CD8-positive, alpha-beta memory T cell (primary cell): ENCODE data around the gene GCSAM. TPM values are rescaled to one million over a fixed set of nuclear protein-coding genes. Genes with fewer than 3 reads are reported as not detected.

Source experiments
- CTCF ChIA-PET: fragments of 350-600 bp; sonication (Branson Sonifier 250); formaldehyde crosslinking; loops from one replicate; lab custom pipeline; 2021; ENCODE audit warnings: antibody characterized with exemption; lab: Charles Lee
- POLR2A ChIA-PET: fragments of 350-600 bp; sonication (Branson Sonifier 250); formaldehyde crosslinking; loops from one replicate; lab custom pipeline; 2021; ENCODE audit warnings: antibody characterized with exemption; lab: Charles Lee
- DNase-seq, 5 donors: peaks; one replicate each; pipeline versions ENCODE4 v3.0.0 to v3.0.0-alpha.2; 2020 to 2022; ENCODE audit warnings: mixed read lengths in 1 of 5
- H3K27ac ChIP-seq: one replicate; pipeline ENCODE4 v1.7.0; 2013; ENCODE audit warnings: low read depth, mild to moderate bottlenecking, low read length, moderate library complexity
- H3K27me3 ChIP-seq: 2 replicates; pipeline ENCODE4 v1.7.0; 2013; ENCODE audit warnings: low read length, mild to moderate bottlenecking; ENCODE audit not compliant: insufficient read depth, poor library complexity, severe bottlenecking
- H3K36me3 ChIP-seq: 2 replicates; pipeline ENCODE4 v1.7.0; 2013; ENCODE audit warnings: mild to moderate bottlenecking, low read length, moderate library complexity; ENCODE audit not compliant: insufficient read depth
- H3K4me1 ChIP-seq: 2 replicates; pipeline ENCODE4 v1.7.0; 2013; ENCODE audit warnings: mild to moderate bottlenecking, low read length, moderate library complexity; ENCODE audit not compliant: insufficient read depth
- H3K4me3 ChIP-seq: 2 replicates; pipeline ENCODE4 v1.7.0; 2013; ENCODE audit warnings: mild to moderate bottlenecking, low read length
- H3K9me3 ChIP-seq: 2 replicates; pipeline ENCODE4 v1.7.0; 2013; ENCODE audit warnings: mild to moderate bottlenecking, low read length
- H3K27ac Mint-ChIP-seq, 8 donors: one replicate each; pipeline ENCODE4 v1.8.0; 2020 to 2021; ENCODE audit warnings: mixed read lengths in 8 of 8, mild to moderate bottlenecking in 6 of 8, inconsistent platforms in 3 of 8, moderate library complexity in 3 of 8
- H3K27me3 Mint-ChIP-seq, 2 donors: one replicate each; pipeline ENCODE4 v1.8.0; 2020 to 2021; ENCODE audit warnings: mixed read lengths in 2 of 2, mild to moderate bottlenecking in 1 of 2, moderate library complexity in 1 of 2
- H3K36me3 Mint-ChIP-seq, 3 donors: one replicate each; pipeline ENCODE4 v1.8.0; 2020 to 2021; ENCODE audit warnings: mixed read lengths in 3 of 3, inconsistent platforms in 1 of 3, mild to moderate bottlenecking in 1 of 3
- H3K4me1 Mint-ChIP-seq, 3 donors: one replicate each; pipeline ENCODE4 v1.8.0; 2020 to 2021; ENCODE audit warnings: mixed read lengths in 3 of 3, inconsistent platforms in 1 of 3, mild to moderate bottlenecking in 1 of 3
- H3K4me3 Mint-ChIP-seq, 7 donors: one replicate each; pipeline ENCODE4 v1.8.0; 2020 to 2021; ENCODE audit warnings: mixed read lengths in 7 of 7, mild to moderate bottlenecking in 6 of 7, moderate library complexity in 4 of 7, inconsistent platforms in 2 of 7
- H3K9me3 Mint-ChIP-seq, 5 donors: one replicate each; pipeline ENCODE4 v1.8.0; 2020 to 2022; ENCODE audit warnings: mixed read lengths in 5 of 5, mild to moderate bottlenecking in 3 of 5, moderate library complexity in 2 of 5, inconsistent platforms in 1 of 5
- polyA plus RNA-seq: library from polyadenylated mRNA; unstranded; fragments of 300-500 nt; fragmentation: Illumina TruSeq; gene quantifications from one replicate; pipeline ENCODE4 v1.2.3, GENCODE V29; 2021
- total RNA-seq, 2 experiments: library from RNA; stranded (reverse); gene quantifications; one replicate each; pipeline ENCODE4 v1.2.3, GENCODE V29; 2021

GCSAM gene
- total and polyA plus RNA-seq, 3 experiments from 2014 or later, result 4.1 to 17.8 (median 4.8) TPM

GRCh38 chr3:112128843-112129727 is 4.0 kb downstream of the GCSAM start:
- ChIA-PET CTCF (interaction anchor here (1.2 kb wide), 1 partner anchor 17 kb away, joined by 6 read pairs; no protein-coding TSS in a partner anchor), POLR2A (no interaction called here)
- H3K27ac ChIP-seq, result peak overlapping the region; percentile 58
- peaks cover 65 to 88% (median 87%) of the 10 kb centered on the region in 3 donors for H3K4me1 Mint-ChIP-seq
- H3K4me1 ChIP-seq, result peaks cover 74% of the 10 kb centered on the region
- H3K36me3 Mint-ChIP-seq, result peaks cover 0 to 17% (median 7%) of the 10 kb centered on the region in 3 donors
- H3K4me3 ChIP-seq, result no peak overlapping the region
- no peaks in the 10 kb centered on the region for H3K9me3 Mint-ChIP-seq
- no peaks in the 10 kb centered on the region for H3K27me3 ChIP-seq
- H3K27ac Mint-ChIP-seq, result peak overlapping the region; percentile 72 to 93 (median 86)
- no peaks in the 10 kb centered on the region for H3K9me3 ChIP-seq
- peak overlapping the region; percentile 1 to 34 (median 11) for H3K4me3 Mint-ChIP-seq
- H3K36me3 ChIP-seq, result no peaks in the 10 kb centered on the region
- DNase-seq, result peak in 4 of 5 donors; percentile 5 to 79 (median 68)
- peaks cover 0 to 1% of the 10 kb centered on the region in 2 donors for H3K27me3 Mint-ChIP-seq

- Mint-ChIP-seq H3K27ac (peak overlapping the region; percentile 72 to 93 (median 88)), H3K4me3 (peak overlapping the region; percentile 12 to 71 (median 52)), H3K27me3 (peaks cover 0 to 1% of the 10 kb centered on the region in 2 donors), H3K36me3 (peaks cover 0 to 28% (median 7%) of the 10 kb centered on the region in 3 donors), H3K9me3 (no peaks in the 10 kb centered on the region), H3K4me1 (peaks cover 55 to 76% (median 76%) of the 10 kb centered on the region in 3 donors)
- DNase-seq, result peak in 1 of 5 donors; percentile 34
- H3K9me3 ChIP-seq, result no peaks in the 10 kb centered on the region
- ChIA-PET POLR2A (no interaction called here), CTCF (interaction anchor here (0.9 to 2.2 kb wide), 3 partner anchors 11 to 16 kb away, joined by 5 to 6 read pairs (median 6); no protein-coding TSS in a partner anchor)
- H3K4me3 ChIP-seq, result peak overlapping the region; percentile 32
- H3K4me1 ChIP-seq, result peaks cover 61% of the 10 kb centered on the region
- H3K27me3 ChIP-seq, result no peaks in the 10 kb centered on the region
- H3K36me3 ChIP-seq, result no peaks in the 10 kb centered on the region
- no peak overlapping the region for H3K27ac ChIP-seq
Observed at GRCh38 chr3:112127522-112128494, 5.2 kb downstream of the GCSAM start.

GRCh38 chr3:112126511-112126911 is 6.5 kb downstream of the GCSAM start:
- Mint-ChIP-seq H3K4me3 (peak overlapping the region in 6 of 7 donors; percentile 41 to 71 (median 56)), H3K9me3 (no peaks in the 10 kb centered on the region), H3K36me3 (peaks cover 0 to 36% (median 7%) of the 10 kb centered on the region in 3 donors), H3K4me1 (peaks cover 49 to 71% (median 70%) of the 10 kb centered on the region in 3 donors), H3K27ac (peak overlapping the region in 7 of 8 donors; percentile 21 to 93 (median 87)), H3K27me3 (peaks cover 0 to 1% of the 10 kb centered on the region in 2 donors)
- Histone ChIP-seq H3K27me3 (no peaks in the 10 kb centered on the region), H3K27ac (no peak overlapping the region), H3K9me3 (no peaks in the 10 kb centered on the region), H3K4me3 (peak overlapping the region; percentile 30), H3K4me1 (peaks cover 68% of the 10 kb centered on the region), H3K36me3 (no peaks in the 10 kb centered on the region)
- POLR2A ChIA-PET, result no interaction called here
- DNase-seq, result no peak
- CTCF ChIA-PET, result interaction anchor here (2.2 kb wide), 1 partner anchor 10 kb away, joined by 6 read pairs; no protein-coding TSS in a partner anchor

- H3K36me3 Mint-ChIP-seq, result peaks cover 0 to 37% (median 7%) of the 10 kb centered on the region in 3 donors
- H3K9me3 ChIP-seq, result no peaks in the 10 kb centered on the region
- no peak overlapping the region for H3K4me3 Mint-ChIP-seq
- DNase-seq, result no peak
- H3K4me1 Mint-ChIP-seq, result peaks cover 47 to 73% (median 71%) of the 10 kb centered on the region in 3 donors
- H3K27ac ChIP-seq, result no peak overlapping the region
- H3K4me3 ChIP-seq, result no peak overlapping the region
- H3K36me3 ChIP-seq, result no peaks in the 10 kb centered on the region
- no peaks in the 10 kb centered on the region for H3K27me3 ChIP-seq
- peak overlapping the region in 5 of 8 donors; percentile 1 to 40 (median 15) for H3K27ac Mint-ChIP-seq
- H3K27me3 Mint-ChIP-seq, result peaks cover 0 to 1% of the 10 kb centered on the region in 2 donors
- ChIA-PET POLR2A (no interaction called here), CTCF (interaction anchor here (2.7 kb wide), 1 partner anchor 14 kb away, joined by 10 read pairs; no protein-coding TSS in a partner anchor)
- no peaks in the 10 kb centered on the region for H3K9me3 Mint-ChIP-seq
- H3K4me1 ChIP-seq, result peaks cover 72% of the 10 kb centered on the region
Observed at GRCh38 chr3:112124907-112125607, 8.0 kb downstream of the GCSAM start.

- no peaks in the 10 kb centered on the region for H3K36me3 ChIP-seq
- no peaks in the 10 kb centered on the region for H3K9me3 Mint-ChIP-seq
- no peak overlapping the region for H3K4me3 ChIP-seq
- no peak overlapping the region for H3K27ac ChIP-seq
- DNase-seq, result no peak
- H3K4me3 Mint-ChIP-seq, result no peak overlapping the region
- H3K27ac Mint-ChIP-seq, result no peak overlapping the region
- peaks cover 0 to 37% (median 7%) of the 10 kb centered on the region in 3 donors for H3K36me3 Mint-ChIP-seq
- H3K4me1 Mint-ChIP-seq, result peaks cover 41 to 70% (median 70%) of the 10 kb centered on the region in 3 donors
- POLR2A ChIA-PET, result no interaction called here
- peaks cover 61% of the 10 kb centered on the region for H3K4me1 ChIP-seq
- H3K27me3 ChIP-seq, result no peaks in the 10 kb centered on the region
- no peaks in the 10 kb centered on the region for H3K9me3 ChIP-seq
- CTCF ChIA-PET, result interaction anchor here (2.7 kb wide), 1 partner anchor 12 kb away, joined by 10 read pairs; no protein-coding TSS in a partner anchor
- peaks cover 0 to 2% of the 10 kb centered on the region in 2 donors for H3K27me3 Mint-ChIP-seq
Observed at GRCh38 chr3:112123548-112123947, 9.5 kb downstream of the GCSAM start.

- ChIA-PET CTCF (no interaction called here), POLR2A (no interaction called here)
- Histone ChIP-seq H3K27me3 (no peaks in the 10 kb centered on the region), H3K9me3 (no peaks in the 10 kb centered on the region), H3K4me1 (peaks cover 54% of the 10 kb centered on the region), H3K36me3 (no peaks in the 10 kb centered on the region), H3K4me3 (no peak overlapping the region), H3K27ac (no peak overlapping the region)
- no peak overlapping the region for H3K4me3 Mint-ChIP-seq
- H3K9me3 Mint-ChIP-seq, result no peaks in the 10 kb centered on the region
- H3K27ac Mint-ChIP-seq, result no peak overlapping the region
- peaks cover 0 to 37% (median 7%) of the 10 kb centered on the region in 3 donors for H3K36me3 Mint-ChIP-seq
- peaks cover 35 to 68% (median 66%) of the 10 kb centered on the region in 3 donors for H3K4me1 Mint-ChIP-seq
- H3K27me3 Mint-ChIP-seq, result peaks cover 0 to 2% of the 10 kb centered on the region in 2 donors
- DNase-seq, result no peak
Observed at GRCh38 chr3:112122870-112123269, 10.2 kb downstream of the GCSAM start.
